Liver (tissue), 3 donors: ENCODE data around the gene DEPDC4.
"Not testable (repeated sequence)": the region's sequence is repeated elsewhere in the genome, so short reads cannot be mapped to it uniquely, and the experiment has no call there.

Experiments
- EGR1 ChIP-seq, 2 donors: IDR thresholded peaks; 2 replicates each; pipeline ENCODE4 v1.6.1; 2016 to 2018; ENCODE audit warnings: antibody characterized with exemption in 2 of 2, low read depth in 2 of 2
- YY1 ChIP-seq: IDR thresholded peaks from 2 replicates; pipeline ENCODE4 v1.6.1; 2016; ENCODE audit warnings: antibody characterized with exemption, mild to moderate bottlenecking
- TF ChIP-seq, protein P1 (sequence below): IDR thresholded peaks from 2 replicates; pipeline ENCODE4 v1.6.1; 2016; ENCODE audit warnings: antibody characterized with exemption
- TF ChIP-seq, protein P2 (sequence below): IDR thresholded peaks from 2 replicates; pipeline ENCODE4 v1.6.1; 2016; ENCODE audit warnings: antibody characterized with exemption
- TF ChIP-seq, protein P3 (sequence below): fragments of 150-350 bp; IDR thresholded peaks from 2 replicates; pipeline ENCODE4 v1.5.1; 2017; ENCODE audit warnings: improper control_type of control experiment, low read depth, low read length; ENCODE audit not compliant: missing input control
- TF ChIP-seq, protein P4 (sequence below): IDR thresholded peaks from 2 replicates; pipeline ENCODE4 v1.6.1; 2016; ENCODE audit warnings: antibody characterized with exemption
- donor health status: healthy.
- donor health status: healthy.

DNA sequence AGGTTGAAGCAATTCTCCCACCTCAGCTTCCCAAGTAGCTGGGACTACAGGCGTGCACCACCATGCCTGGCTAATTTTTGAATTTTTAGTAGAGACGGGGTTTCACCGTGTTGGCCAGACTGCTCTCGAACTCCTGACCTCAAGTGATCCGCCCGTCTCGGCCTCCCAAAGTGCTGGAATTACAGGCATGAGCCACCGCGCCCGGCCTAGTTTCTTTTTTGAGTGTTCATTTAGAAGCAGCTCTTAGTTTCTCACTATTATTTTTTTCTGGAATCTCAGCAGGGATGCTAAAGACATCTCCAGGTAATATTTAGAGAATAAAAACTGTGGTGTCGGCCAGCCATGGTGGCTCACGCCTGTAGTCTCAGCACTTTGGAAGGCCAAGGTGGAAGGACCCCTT, 17.7 kb upstream of the DEPDC4 start:
- TF ChIP-seq, protein P1, sequence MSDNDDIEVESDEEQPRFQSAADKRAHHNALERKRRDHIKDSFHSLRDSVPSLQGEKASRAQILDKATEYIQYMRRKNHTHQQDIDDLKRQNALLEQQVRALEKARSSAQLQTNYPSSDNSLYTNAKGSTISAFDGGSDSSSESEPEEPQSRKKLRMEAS: not testable (repeated sequence)
- TF ChIP-seq, protein P2, sequence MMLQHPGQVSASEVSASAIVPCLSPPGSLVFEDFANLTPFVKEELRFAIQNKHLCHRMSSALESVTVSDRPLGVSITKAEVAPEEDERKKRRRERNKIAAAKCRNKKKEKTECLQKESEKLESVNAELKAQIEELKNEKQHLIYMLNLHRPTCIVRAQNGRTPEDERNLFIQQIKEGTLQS: not testable (repeated sequence)
- TF ChIP-seq, protein P3, sequence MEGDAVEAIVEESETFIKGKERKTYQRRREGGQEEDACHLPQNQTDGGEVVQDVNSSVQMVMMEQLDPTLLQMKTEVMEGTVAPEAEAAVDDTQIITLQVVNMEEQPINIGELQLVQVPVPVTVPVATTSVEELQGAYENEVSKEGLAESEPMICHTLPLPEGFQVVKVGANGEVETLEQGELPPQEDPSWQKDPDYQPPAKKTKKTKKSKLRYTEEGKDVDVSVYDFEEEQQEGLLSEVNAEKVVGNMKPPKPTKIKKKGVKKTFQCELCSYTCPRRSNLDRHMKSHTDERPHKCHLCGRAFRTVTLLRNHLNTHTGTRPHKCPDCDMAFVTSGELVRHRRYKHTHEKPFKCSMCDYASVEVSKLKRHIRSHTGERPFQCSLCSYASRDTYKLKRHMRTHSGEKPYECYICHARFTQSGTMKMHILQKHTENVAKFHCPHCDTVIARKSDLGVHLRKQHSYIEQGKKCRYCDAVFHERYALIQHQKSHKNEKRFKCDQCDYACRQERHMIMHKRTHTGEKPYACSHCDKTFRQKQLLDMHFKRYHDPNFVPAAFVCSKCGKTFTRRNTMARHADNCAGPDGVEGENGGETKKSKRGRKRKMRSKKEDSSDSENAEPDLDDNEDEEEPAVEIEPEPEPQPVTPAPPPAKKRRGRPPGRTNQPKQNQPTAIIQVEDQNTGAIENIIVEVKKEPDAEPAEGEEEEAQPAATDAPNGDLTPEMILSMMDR: not testable (repeated sequence)
- TF ChIP-seq YY1; EGR1 (IDR thresholded peaks at IDR 0.05; ENCODE audit: low read depth in 2 of 2): not testable (repeated sequence)
- TF ChIP-seq, protein P4, sequence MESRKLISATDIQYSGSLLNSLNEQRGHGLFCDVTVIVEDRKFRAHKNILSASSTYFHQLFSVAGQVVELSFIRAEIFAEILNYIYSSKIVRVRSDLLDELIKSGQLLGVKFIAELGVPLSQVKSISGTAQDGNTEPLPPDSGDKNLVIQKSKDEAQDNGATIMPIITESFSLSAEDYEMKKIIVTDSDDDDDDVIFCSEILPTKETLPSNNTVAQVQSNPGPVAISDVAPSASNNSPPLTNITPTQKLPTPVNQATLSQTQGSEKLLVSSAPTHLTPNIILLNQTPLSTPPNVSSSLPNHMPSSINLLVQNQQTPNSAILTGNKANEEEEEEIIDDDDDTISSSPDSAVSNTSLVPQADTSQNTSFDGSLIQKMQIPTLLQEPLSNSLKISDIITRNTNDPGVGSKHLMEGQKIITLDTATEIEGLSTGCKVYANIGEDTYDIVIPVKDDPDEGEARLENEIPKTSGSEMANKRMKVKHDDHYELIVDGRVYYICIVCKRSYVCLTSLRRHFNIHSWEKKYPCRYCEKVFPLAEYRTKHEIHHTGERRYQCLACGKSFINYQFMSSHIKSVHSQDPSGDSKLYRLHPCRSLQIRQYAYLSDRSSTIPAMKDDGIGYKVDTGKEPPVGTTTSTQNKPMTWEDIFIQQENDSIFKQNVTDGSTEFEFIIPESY: not testable (repeated sequence)
